CD4-positive, CD25-positive, alpha-beta regulatory T cell (primary cell): ENCODE results near the gene SLBP. TPM values are rescaled to one million over a fixed set of nuclear protein-coding genes. Genes with fewer than 3 reads are reported as not detected.

ENCODE experiments used
- ATAC-seq, 2 donors: fragments of 150-1000 bp; cut with Tn5 transposase; one replicate each; pipeline ENCODE4 v1.10.0; 2021; ENCODE audit warnings: low read depth in 2 of 2, moderate number of reproducible peaks in 2 of 2, moderate library complexity in 1 of 2
- DNase-seq, 3 donors: peaks; one replicate each; pipeline versions ENCODE4 v3.0.0 to v3.0.0-alpha.2; 2012 to 2022; ENCODE audit warnings: mixed read lengths in 1 of 3
- H3K27ac ChIP-seq: one replicate; pipeline ENCODE4 v1.7.0; 2013; ENCODE audit warnings: mild to moderate bottlenecking, low read length; ENCODE audit not compliant: insufficient read depth, poor library complexity, severe bottlenecking
- H3K27me3 ChIP-seq: one replicate; pipeline ENCODE4 v1.7.0; 2013; ENCODE audit warnings: low read length; ENCODE audit not compliant: control insufficient read depth, insufficient read depth
- H3K36me3 ChIP-seq: one replicate; pipeline ENCODE4 v1.7.0; 2013; ENCODE audit warnings: mild to moderate bottlenecking, low read length, moderate library complexity; ENCODE audit not compliant: control insufficient read depth, insufficient read depth
- H3K4me1 ChIP-seq: 2 replicates; pipeline ENCODE4 v1.7.0; 2013; ENCODE audit warnings: mild to moderate bottlenecking, low read length; ENCODE audit not compliant: insufficient read depth, control insufficient read depth, poor library complexity, severe bottlenecking
- H3K4me3 ChIP-seq: one replicate; pipeline ENCODE4 v1.7.0; 2013; ENCODE audit warnings: low read depth, mild to moderate bottlenecking, low read length, moderate library complexity
- H3K9me3 ChIP-seq, 2 experiments: 1 replicate in 1 of 2; 2 replicates in 1 of 2; pipeline ENCODE4 v1.7.0; 2013; ENCODE audit warnings: low read length in 2 of 2, mild to moderate bottlenecking in 1 of 2, moderate library complexity in 1 of 2; ENCODE audit not compliant: control insufficient read depth in 2 of 2
- H3K27ac Mint-ChIP-seq, 3 donors: one replicate each; pipeline ENCODE4 v1.8.0; 2020 to 2022; ENCODE audit warnings: mild to moderate bottlenecking in 3 of 3, mixed read lengths in 3 of 3, moderate library complexity in 2 of 3
- H3K27me3 Mint-ChIP-seq: one replicate; pipeline ENCODE4 v1.8.0; 2022; ENCODE audit warnings: mild to moderate bottlenecking, mixed read lengths
- H3K36me3 Mint-ChIP-seq: one replicate; pipeline ENCODE4 v1.8.0; 2020; ENCODE audit warnings: mixed read lengths
- H3K4me1 Mint-ChIP-seq, 4 donors: one replicate each; pipeline ENCODE4 v1.8.0; 2020 to 2022; ENCODE audit warnings: mixed read lengths in 4 of 4, mild to moderate bottlenecking in 1 of 4
- H3K4me3 Mint-ChIP-seq, 4 donors: one replicate each; pipeline ENCODE4 v1.8.0; 2020 to 2022; ENCODE audit warnings: mild to moderate bottlenecking in 4 of 4, mixed read lengths in 4 of 4, moderate library complexity in 3 of 4
- H3K9me3 Mint-ChIP-seq, 7 donors: one replicate each; pipeline ENCODE4 v1.8.0; 2020 to 2022; ENCODE audit warnings: mixed read lengths in 7 of 7, mild to moderate bottlenecking in 3 of 7, moderate library complexity in 2 of 7
- polyA plus RNA-seq, 4 donors: library from polyadenylated mRNA; unstranded; fragments of 300-500 nt; fragmentation: Illumina TruSeq; gene quantifications; one replicate each; pipeline ENCODE4 v1.2.3, GENCODE V29; 2021
- total RNA-seq: library from RNA; stranded (reverse); gene quantifications from one replicate; pipeline ENCODE4 v1.2.3, GENCODE V29; 2022

SLBP gene
- total and polyA plus RNA-seq, 5 donors from 2014 or later, result 36.7 to 83.8 (median 77.5) TPM

DNA sequence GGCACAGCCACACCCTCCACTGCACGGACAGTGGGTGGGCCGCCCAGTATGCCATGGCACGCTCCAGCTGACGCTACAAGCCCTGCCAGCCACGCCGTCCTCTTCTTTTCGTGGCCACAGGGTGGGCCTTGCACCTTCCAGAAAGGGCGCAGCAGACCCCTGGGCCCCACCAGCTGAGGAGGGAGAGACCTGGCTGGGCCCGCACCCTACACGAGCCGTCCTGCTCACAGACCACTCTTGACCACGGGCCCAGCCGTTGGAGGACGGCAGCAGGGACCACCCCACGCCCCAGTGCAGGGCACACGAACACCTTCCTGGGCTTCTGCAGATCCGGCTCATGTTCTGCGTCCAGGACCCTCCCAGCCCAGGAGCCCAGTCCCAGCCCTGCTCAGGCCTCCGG is 55.1 kb downstream of the SLBP start:
- no peaks in the 10 kb centered on the region for H3K27me3 Mint-ChIP-seq
- no peaks in the 10 kb centered on the region for H3K36me3 ChIP-seq
- no peak overlapping the region for H3K4me3 Mint-ChIP-seq
- no peak overlapping the region for H3K27ac ChIP-seq
- no peak for ATAC-seq
- H3K27ac Mint-ChIP-seq, result no peak overlapping the region
- no peaks in the 10 kb centered on the region for H3K4me1 Mint-ChIP-seq
- H3K4me1 ChIP-seq, result no peaks in the 10 kb centered on the region
- H3K4me3 ChIP-seq, result no peak overlapping the region
- H3K9me3 Mint-ChIP-seq, result no peaks in the 10 kb centered on the region
- no peaks in the 10 kb centered on the region for H3K9me3 ChIP-seq
- no peak for DNase-seq
- no peaks in the 10 kb centered on the region for H3K36me3 Mint-ChIP-seq
- H3K27me3 ChIP-seq, result no peaks in the 10 kb centered on the region

- Mint-ChIP-seq H3K27ac (no peak overlapping the region), H3K36me3 (no peaks in the 10 kb centered on the region), H3K9me3 (no peaks in the 10 kb centered on the region), H3K4me3 (no peak overlapping the region), H3K4me1 (no peaks in the 10 kb centered on the region), H3K27me3 (no peaks in the 10 kb centered on the region)
- Histone ChIP-seq H3K4me3 (no peak overlapping the region), H3K4me1 (no peaks in the 10 kb centered on the region), H3K27ac (no peak overlapping the region), H3K36me3 (no peaks in the 10 kb centered on the region), H3K9me3 (no peaks in the 10 kb centered on the region), H3K27me3 (no peaks in the 10 kb centered on the region)
- DNase-seq (no peak), ATAC-seq (no peak)
Measured at GRCh38 chr4:1656132-1656531, 56.0 kb downstream of the SLBP start.

DNA sequence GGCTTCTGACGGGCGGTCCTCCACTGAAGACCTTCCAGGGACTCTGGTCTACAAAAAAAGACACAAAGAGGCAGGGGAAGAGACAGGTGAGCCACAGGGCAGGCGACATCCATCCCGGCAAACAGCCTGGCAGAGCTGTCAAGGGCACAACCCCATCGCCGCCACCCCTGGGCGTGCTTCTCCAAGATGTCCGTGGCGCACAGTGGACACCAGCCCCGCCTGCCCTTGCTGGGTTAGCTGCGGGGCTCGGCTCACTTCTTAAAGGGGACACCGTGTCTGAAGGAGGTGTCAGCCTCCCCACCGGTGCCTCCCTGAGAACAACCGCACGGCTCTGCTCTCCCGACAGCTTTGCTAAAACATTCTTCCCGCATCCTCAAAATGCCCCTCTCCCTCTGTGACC is 56.4 kb downstream of the SLBP start:
- no peaks in the 10 kb centered on the region for H3K9me3 Mint-ChIP-seq
- no peaks in the 10 kb centered on the region for H3K9me3 ChIP-seq
- H3K4me3 ChIP-seq, result no peak overlapping the region
- DNase-seq (no peak), ATAC-seq (no peak)
- no peaks in the 10 kb centered on the region for H3K27me3 Mint-ChIP-seq
- H3K4me1 Mint-ChIP-seq, result no peaks in the 10 kb centered on the region
- no peaks in the 10 kb centered on the region for H3K36me3 Mint-ChIP-seq
- H3K27me3 ChIP-seq, result no peaks in the 10 kb centered on the region
- no peak overlapping the region for H3K4me3 Mint-ChIP-seq
- no peak overlapping the region for H3K27ac ChIP-seq
- no peaks in the 10 kb centered on the region for H3K4me1 ChIP-seq
- H3K27ac Mint-ChIP-seq, result no peak overlapping the region
- no peaks in the 10 kb centered on the region for H3K36me3 ChIP-seq

GRCh38 chr4:1655081-1655480 is 57.0 kb downstream of the SLBP start:
- H3K4me1 ChIP-seq, result no peaks in the 10 kb centered on the region
- DNase-seq (no peak), ATAC-seq (no peak)
- no peak overlapping the region for H3K27ac Mint-ChIP-seq
- H3K9me3 ChIP-seq, result no peaks in the 10 kb centered on the region
- no peak overlapping the region for H3K4me3 Mint-ChIP-seq
- no peaks in the 10 kb centered on the region for H3K27me3 ChIP-seq
- no peaks in the 10 kb centered on the region for H3K36me3 ChIP-seq
- no peaks in the 10 kb centered on the region for H3K27me3 Mint-ChIP-seq
- H3K4me3 ChIP-seq, result no peak overlapping the region
- no peak overlapping the region for H3K27ac ChIP-seq
- H3K4me1 Mint-ChIP-seq, result no peaks in the 10 kb centered on the region
- no peaks in the 10 kb centered on the region for H3K9me3 Mint-ChIP-seq
- no peaks in the 10 kb centered on the region for H3K36me3 Mint-ChIP-seq

GRCh38 chr4:1654216-1654955 is 57.7 kb downstream of the SLBP start:
- Mint-ChIP-seq H3K27me3 (no peaks in the 10 kb centered on the region), H3K36me3 (no peaks in the 10 kb centered on the region), H3K27ac (no peak overlapping the region), H3K4me1 (no peaks in the 10 kb centered on the region), H3K4me3 (no peak overlapping the region), H3K9me3 (peaks cover 0 to 1% (median 0%) of the 10 kb centered on the region in 7 donors)
- Histone ChIP-seq H3K27ac (no peak overlapping the region), H3K4me1 (no peaks in the 10 kb centered on the region), H3K9me3 (no peaks in the 10 kb centered on the region), H3K36me3 (no peaks in the 10 kb centered on the region), H3K4me3 (no peak overlapping the region), H3K27me3 (no peaks in the 10 kb centered on the region)
- ATAC-seq (no peak), DNase-seq (no peak)

DNA sequence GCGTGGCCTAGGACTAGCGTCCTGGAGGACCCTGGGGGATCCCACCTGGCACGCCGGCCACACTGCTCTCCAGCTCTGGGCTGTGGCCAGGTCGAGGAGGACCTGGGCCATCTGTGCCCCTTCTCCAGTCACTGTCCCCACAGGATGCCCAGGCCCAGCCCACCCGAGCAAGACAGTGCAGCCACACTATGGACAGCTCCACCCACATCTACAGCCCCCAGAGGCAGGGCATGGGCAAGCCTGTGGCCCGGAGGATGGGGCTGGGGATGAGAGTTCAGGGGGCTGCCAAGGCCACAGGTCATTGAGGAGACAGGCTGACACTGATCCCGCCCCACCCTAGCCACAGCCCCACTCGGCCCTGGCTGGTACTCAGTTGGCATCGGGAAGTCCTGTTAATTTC is 58.3 kb downstream of the SLBP start:
- H3K4me3 ChIP-seq, result no peak overlapping the region
- H3K27me3 Mint-ChIP-seq, result no peaks in the 10 kb centered on the region
- no peaks in the 10 kb centered on the region for H3K4me1 ChIP-seq
- H3K36me3 Mint-ChIP-seq, result no peaks in the 10 kb centered on the region
- no peaks in the 10 kb centered on the region for H3K27me3 ChIP-seq
- H3K36me3 ChIP-seq, result no peaks in the 10 kb centered on the region
- H3K9me3 ChIP-seq, result no peaks in the 10 kb centered on the region
- H3K4me1 Mint-ChIP-seq, result no peaks in the 10 kb centered on the region
- H3K27ac Mint-ChIP-seq, result no peak overlapping the region
- DNase-seq (no peak), ATAC-seq (no peak)
- no peak overlapping the region for H3K27ac ChIP-seq
- H3K9me3 Mint-ChIP-seq, result peaks cover 0 to 1% (median 0%) of the 10 kb centered on the region in 7 donors
- peak overlapping the region in 1 of 4 donors; percentile 0 for H3K4me3 Mint-ChIP-seq

GRCh38 chr4:1652088-1652487 is 60.0 kb downstream of the SLBP start:
- Mint-ChIP-seq H3K27ac (no peak overlapping the region), H3K4me1 (peaks cover 0 to 5% (median 4%) of the 10 kb centered on the region in 4 donors), H3K27me3 (no peaks in the 10 kb centered on the region), H3K36me3 (no peaks in the 10 kb centered on the region), H3K9me3 (peaks cover 0 to 1% (median 0%) of the 10 kb centered on the region in 7 donors), H3K4me3 (no peak overlapping the region)
- H3K9me3 ChIP-seq, result no peaks in the 10 kb centered on the region
- H3K36me3 ChIP-seq, result no peaks in the 10 kb centered on the region
- DNase-seq (no peak), ATAC-seq (no peak)
- no peak overlapping the region for H3K4me3 ChIP-seq
- no peaks in the 10 kb centered on the region for H3K4me1 ChIP-seq
- no peaks in the 10 kb centered on the region for H3K27me3 ChIP-seq
- no peak overlapping the region for H3K27ac ChIP-seq

DNA sequence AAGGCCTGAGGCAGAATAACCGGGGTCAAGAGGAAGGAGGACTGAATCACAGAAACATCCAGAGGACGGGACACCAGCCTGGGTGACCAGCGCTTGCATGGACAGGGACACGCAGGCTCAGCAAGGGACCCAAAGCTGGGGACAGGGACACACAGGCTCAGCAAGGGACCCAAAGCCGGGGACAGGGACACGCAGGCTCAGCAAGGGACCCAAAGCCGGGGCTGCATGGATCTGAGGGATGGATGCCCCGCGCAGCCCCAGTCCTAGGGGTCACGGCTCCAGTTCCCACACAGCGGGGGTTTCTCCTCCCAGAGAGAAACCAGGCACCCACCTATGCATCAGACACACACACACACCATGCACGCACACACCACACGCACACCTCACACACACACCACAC is 60.5 kb downstream of the SLBP start:
- peak overlapping the region in 1 of 3 donors; percentile 73 for H3K27ac Mint-ChIP-seq
- ATAC-seq (no peak), DNase-seq (no peak)

More for the DNA sequence above, 60.5 kb downstream of the SLBP start:
- no peak overlapping the region for H3K4me3 Mint-ChIP-seq
- H3K4me3 ChIP-seq, result no peak overlapping the region
- no peaks in the 10 kb centered on the region for H3K27me3 ChIP-seq
- no peaks in the 10 kb centered on the region for H3K36me3 Mint-ChIP-seq
- H3K9me3 Mint-ChIP-seq, result peaks cover 0 to 1% (median 0%) of the 10 kb centered on the region in 7 donors
- no peaks in the 10 kb centered on the region for H3K4me1 ChIP-seq
- no peak overlapping the region for H3K27ac ChIP-seq
- H3K36me3 ChIP-seq, result no peaks in the 10 kb centered on the region
- no peaks in the 10 kb centered on the region for H3K27me3 Mint-ChIP-seq
- peaks cover 0 to 5% (median 4%) of the 10 kb centered on the region in 4 donors for H3K4me1 Mint-ChIP-seq
- H3K9me3 ChIP-seq, result no peaks in the 10 kb centered on the region
